ENCODE results near the gene EFR3B.

- no peak for TF ChIP-seq NRF1 (conservative IDR thresholded peaks at IDR 0.05; ENCODE audit: low read depth, low read length)
- TF ChIP-seq NFIC (IDR thresholded peaks at IDR 0.05; ENCODE audit: low read depth, low read length) = no peak
- no peak for TF ChIP-seq BRCA1 (IDR thresholded peaks at IDR 0.05; ENCODE audit: low read depth, low read length)
- no peak for TF ChIP-seq CTCF (IDR thresholded peaks at IDR 0.05 in 2 of 3, conservative IDR thresholded peaks at IDR 0.05 in 1 of 3; ENCODE audit: control insufficient read depth in 2 of 3, extremely low read depth in 1 of 3, insufficient read depth in 1 of 3, low read depth in 3 of 3, low read length in 3 of 3)
- no peak for TF ChIP-seq TAF1 (IDR thresholded peaks at IDR 0.05; ENCODE audit: borderline replicate concordance, low read depth, low read length)
- no peak for TF ChIP-seq MXI1 (IDR thresholded peaks at IDR 0.05; ENCODE audit: low read depth, low read length)
- TF ChIP-seq POLR2AphosphoS5 (IDR thresholded peaks at IDR 0.05; ENCODE audit: low read length) = no peak
- TF ChIP-seq NR2F1 (conservative IDR thresholded peaks at IDR 0.05) = no peak
- no peak for TF ChIP-seq NBN (IDR thresholded peaks at IDR 0.05)
Observed at GRCh38 chr2:25109822-25110221, 67.9 kb downstream of the EFR3B start.
